Fibroblast of the aortic adventitia (primary cell): Measurements from ENCODE around the gene ARAP1. TPM values are rescaled to one million over a fixed set of nuclear protein-coding genes. Genes with fewer than 3 reads are reported as not detected.

ENCODE experiments used
- DNase-seq: peaks from one replicate; pipeline ENCODE4 v3.0.0-alpha.2; 2010; ENCODE audit warnings: low read depth
- H3K4me3 ChIP-seq: 2 replicates; pipeline ENCODE4 v1.5.1; 2011; ENCODE audit warnings: low read depth, mild to moderate bottlenecking, control low read depth, low read length, moderate library complexity
- total RNA-seq: library from RNA; depleted of rRNA; stranded (reverse); fragments of >200 nt; gene quantifications from 2 replicates; pipeline ENCODE4 v1.2.3, GENCODE V29; 2012; ENCODE audit warnings: low replicate concordance
- TF ChIP-seq, protein P1 (sequence below): IDR thresholded peaks from 2 replicates; pipeline ENCODE4 v1.5.1; 2011; ENCODE audit warnings: mild to moderate bottlenecking, low read length, control low read depth, inconsistent platforms; ENCODE audit not compliant: insufficient read depth

Gene ARAP1
- total RNA-seq, 1 donor, result 66.9 TPM

DNA sequence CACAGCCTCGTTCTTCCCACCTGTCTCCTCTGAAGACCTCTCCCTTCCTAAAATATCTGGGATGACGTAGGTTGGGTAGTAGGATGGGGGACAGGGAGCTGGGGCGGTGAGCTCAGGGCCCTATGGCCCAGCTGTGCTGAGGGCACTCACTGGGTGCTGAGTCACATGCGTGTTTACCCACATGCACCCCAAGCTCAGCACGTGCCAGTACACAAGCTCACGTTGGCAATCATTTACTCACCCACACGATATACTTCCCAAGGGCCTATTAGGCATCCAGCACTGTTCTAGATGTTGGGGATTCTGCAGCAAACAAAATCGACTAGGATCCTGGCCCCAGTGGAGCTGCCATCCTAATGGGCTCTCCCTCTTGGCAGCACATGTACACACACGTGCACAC lies 28.7 kb downstream of the ARAP1 start:
- TF ChIP-seq, protein P1, sequence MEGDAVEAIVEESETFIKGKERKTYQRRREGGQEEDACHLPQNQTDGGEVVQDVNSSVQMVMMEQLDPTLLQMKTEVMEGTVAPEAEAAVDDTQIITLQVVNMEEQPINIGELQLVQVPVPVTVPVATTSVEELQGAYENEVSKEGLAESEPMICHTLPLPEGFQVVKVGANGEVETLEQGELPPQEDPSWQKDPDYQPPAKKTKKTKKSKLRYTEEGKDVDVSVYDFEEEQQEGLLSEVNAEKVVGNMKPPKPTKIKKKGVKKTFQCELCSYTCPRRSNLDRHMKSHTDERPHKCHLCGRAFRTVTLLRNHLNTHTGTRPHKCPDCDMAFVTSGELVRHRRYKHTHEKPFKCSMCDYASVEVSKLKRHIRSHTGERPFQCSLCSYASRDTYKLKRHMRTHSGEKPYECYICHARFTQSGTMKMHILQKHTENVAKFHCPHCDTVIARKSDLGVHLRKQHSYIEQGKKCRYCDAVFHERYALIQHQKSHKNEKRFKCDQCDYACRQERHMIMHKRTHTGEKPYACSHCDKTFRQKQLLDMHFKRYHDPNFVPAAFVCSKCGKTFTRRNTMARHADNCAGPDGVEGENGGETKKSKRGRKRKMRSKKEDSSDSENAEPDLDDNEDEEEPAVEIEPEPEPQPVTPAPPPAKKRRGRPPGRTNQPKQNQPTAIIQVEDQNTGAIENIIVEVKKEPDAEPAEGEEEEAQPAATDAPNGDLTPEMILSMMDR, result no peak
- no peak for DNase-seq
- no peak overlapping the region for H3K4me3 ChIP-seq

DNA sequence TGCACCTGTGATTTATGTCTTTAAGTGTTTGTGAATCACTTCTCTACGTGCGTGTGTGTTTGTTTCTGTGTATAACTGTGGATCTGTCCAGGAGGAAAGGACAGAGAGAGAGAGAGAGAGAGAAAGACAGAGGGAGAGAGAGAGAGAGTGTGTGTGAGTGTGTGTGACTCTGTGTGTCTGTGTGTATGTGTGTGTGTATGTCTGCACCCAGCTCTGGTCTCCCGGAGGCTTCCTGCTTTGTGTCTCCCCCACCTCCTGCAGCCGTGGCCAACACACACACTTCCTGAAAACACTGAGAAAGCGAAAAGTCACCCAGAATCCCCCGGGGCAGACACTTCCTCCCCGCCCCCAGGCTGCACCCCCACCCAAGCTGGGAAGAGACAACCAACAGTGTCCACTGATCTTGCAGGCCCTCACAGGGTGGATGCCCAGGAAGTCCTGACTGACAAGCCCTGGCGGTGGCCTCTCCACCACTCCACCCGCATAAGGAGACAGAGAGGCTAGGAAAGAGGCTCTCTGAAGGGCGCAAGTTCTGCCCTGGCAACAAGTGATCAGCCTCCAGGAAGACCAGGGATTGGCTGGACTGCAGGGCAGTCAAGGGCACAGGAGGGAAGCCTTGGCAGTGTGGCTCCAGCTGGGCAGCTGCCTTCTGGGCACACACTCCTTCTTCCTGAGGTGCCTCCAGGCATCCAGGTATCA lies 30.0 kb downstream of the ARAP1 start:
- TF ChIP-seq, protein P1, result no peak
- peak overlapping the region; percentile 82 for H3K4me3 ChIP-seq
- DNase-seq, result peak; percentile 91

DNA sequence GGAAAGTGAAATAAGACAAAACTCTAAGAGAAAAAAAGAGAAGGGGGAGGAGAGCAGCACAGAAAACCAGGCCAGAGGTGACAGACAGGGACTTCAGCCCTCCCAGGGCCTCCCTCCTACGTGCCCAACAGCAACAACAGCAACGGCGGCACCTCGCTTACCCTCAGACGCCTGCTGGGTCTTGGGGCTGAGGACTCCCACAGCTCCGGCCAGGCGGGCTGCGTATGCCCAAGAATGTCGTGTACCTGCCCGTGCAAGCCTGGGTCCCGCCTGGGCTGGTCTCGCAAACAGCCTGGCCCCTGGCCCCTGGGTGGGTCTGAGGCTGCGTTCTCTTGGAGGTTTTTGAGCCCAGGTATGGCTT lies 30.5 kb downstream of the ARAP1 start:
- DNase-seq, result no peak
- TF ChIP-seq, protein P1, result no peak
- peak overlapping the region; percentile 82 for H3K4me3 ChIP-seq

DNA sequence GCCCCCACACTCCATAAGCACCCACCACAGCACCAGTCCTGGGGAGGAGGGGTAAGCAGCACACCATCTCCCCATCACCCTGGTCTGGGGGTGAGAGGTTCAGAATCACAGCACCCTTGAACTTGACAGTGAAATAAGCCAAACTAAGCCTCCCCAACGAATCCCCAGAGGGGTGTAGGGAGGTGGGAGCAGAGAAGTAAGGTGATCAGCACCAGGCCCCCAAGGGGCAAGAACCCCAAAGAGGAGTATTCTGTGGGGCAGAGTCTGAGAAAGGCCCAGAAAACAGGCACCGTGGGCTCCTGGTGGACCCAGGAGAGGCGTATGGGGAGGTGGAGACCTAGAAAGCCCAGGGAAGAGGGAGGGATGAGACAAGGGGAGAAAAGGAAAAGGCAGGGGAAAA lies 30.9 kb downstream of the ARAP1 start:
- no peak for DNase-seq
- TF ChIP-seq, protein P1, result no peak
- H3K4me3 ChIP-seq, result peak overlapping the region; percentile 82

DNA sequence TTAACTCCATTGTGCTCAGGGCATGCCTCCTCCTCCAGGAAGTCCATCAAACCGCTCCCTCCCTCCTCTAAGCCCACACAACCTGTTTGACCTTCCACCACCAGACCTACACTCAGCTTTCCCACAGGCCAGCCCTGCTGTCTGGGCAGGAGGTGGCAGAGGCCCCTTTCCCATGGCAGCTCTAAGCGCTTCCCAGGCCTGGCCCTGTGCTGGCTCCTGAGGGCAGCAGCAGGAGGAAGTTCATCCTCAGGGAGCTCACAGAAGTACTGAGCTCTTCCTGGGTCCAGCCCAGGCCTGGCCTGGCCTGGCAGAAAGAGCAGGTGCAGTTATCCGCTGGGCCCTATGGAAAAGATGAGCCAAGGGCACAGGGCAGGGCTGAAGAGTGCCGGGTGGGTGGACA lies 31.4 kb downstream of the ARAP1 start:
- TF ChIP-seq, protein P1, result no peak
- no peak for DNase-seq
- H3K4me3 ChIP-seq, result peak overlapping the region; percentile 82

DNA sequence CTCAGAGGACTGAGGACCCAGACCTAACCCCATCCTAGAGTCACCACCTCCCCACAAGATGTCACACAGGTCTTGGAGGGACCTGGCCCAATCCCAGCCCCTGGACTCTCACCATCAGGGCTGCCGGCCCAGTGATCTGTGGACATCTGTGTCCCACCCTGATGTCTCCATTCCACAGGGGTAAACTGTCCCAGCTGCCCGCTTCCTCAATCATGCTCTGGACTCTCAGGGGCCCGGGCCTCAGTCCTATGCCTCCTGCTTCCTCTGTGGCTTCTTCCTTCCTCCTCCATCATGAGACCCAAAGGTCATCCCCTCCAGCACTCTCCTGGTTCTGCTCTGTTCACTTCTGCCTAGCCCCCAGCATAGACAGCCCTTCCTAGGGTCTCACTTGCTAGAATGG lies 32.2 kb downstream of the ARAP1 start:
- TF ChIP-seq, protein P1, result no peak
- H3K4me3 ChIP-seq, result peak overlapping the region; percentile 82
- no peak for DNase-seq

DNA sequence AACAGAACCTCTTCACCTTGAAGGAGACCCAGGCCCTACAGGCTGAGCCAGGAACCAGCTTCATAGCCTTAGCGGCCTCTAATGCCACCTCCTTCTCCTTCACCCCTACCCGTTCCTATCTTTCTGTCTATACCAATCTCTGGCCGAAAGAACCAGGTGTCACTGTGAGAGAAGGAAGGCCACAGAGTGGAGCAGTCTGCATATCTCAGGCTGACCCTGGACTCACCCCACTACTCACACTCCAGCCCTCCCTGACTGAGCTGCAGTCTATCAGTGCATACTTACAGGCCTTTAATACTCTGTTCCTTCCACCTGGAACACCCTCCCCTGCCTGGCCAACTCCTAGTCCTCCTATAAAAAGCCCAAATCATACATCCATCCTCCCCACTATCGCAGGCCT lies 32.7 kb downstream of the ARAP1 start:
- H3K4me3 ChIP-seq, result peak overlapping the region; percentile 82
- DNase-seq, result no peak
- TF ChIP-seq, protein P1, result no peak
